Epithelial cell of esophagus (primary cell): ENCODE measurements around the gene PXDC1.

Experiments
- DNase-seq: peaks from one replicate; pipeline ENCODE4 v3.0.0; 2010; ENCODE audit warnings: low read depth
- H3K4me3 ChIP-seq: 2 replicates; pipeline ENCODE4 v1.5.1; 2011; ENCODE audit warnings: mild to moderate bottlenecking, low read length, control low read depth
- TF ChIP-seq, protein P1 (sequence below): IDR thresholded peaks from 2 replicates; pipeline ENCODE4 v1.5.1; 2011; ENCODE audit warnings: low read depth, mild to moderate bottlenecking, low read length, control low read depth, inconsistent platforms; ENCODE audit not compliant: insufficient read depth; ENCODE audit errors: missing control alignments

Gene PXDC1

DNA sequence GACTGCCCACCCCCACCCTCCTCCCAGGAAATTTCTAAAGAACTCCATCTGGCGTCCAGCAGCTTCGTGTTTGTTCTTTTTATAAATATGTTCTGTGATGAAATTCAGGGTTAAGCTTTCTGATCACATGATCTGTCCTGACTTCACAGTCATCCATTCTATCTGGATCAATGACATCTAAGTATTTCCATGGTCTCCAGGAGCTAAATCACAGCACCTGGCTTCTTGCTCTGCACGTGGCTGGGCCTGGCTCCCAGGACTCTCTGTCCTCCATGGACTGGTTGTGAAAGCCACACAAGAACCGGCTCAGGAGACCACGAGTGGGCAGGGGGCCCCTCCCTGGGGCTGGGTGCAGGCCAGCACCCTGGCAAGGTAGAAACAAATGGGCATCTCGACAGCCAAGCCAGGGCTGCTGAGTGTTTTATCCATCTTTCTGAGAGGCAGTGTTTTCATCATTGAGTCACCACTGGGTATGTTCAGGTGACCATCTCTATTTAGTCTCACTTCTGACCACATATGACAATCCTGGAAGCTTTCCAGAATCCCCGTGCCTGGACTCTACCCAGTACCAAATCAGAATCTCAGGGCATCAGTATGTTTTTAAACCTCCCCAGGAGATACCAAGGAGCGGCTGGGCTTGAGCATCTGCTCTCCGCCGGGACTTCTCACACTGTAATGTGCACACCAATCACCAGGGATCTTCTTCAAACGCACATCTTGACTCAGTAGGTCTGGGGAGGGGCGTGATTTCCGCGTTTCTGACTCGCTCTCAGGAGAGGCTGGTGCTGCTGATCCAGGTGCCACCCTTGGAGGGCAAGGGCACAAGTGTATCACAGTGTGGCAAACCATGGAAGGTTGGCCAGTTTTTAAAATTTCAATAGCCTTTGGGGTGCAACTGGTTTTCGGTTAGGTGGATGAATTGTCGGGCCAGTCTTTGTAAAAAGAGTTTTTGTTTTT, 31.6 kb upstream of the PXDC1 start:
- TF ChIP-seq, protein P1, sequence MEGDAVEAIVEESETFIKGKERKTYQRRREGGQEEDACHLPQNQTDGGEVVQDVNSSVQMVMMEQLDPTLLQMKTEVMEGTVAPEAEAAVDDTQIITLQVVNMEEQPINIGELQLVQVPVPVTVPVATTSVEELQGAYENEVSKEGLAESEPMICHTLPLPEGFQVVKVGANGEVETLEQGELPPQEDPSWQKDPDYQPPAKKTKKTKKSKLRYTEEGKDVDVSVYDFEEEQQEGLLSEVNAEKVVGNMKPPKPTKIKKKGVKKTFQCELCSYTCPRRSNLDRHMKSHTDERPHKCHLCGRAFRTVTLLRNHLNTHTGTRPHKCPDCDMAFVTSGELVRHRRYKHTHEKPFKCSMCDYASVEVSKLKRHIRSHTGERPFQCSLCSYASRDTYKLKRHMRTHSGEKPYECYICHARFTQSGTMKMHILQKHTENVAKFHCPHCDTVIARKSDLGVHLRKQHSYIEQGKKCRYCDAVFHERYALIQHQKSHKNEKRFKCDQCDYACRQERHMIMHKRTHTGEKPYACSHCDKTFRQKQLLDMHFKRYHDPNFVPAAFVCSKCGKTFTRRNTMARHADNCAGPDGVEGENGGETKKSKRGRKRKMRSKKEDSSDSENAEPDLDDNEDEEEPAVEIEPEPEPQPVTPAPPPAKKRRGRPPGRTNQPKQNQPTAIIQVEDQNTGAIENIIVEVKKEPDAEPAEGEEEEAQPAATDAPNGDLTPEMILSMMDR, result no peak

GRCh38 chr6:3781504-3781903, 30.0 kb upstream of the PXDC1 start:
- DNase-seq, result no peak
- no peak overlapping the region for H3K4me3 ChIP-seq
- TF ChIP-seq, protein P1, result no peak

More for the DNA sequence above, 31.6 kb upstream of the PXDC1 start:
- no peak overlapping the region for H3K4me3 ChIP-seq
- DNase-seq, result no peak

- no peak for DNase-seq
- no peak overlapping the region for H3K4me3 ChIP-seq
- TF ChIP-seq, protein P1, result no peak
These were observed 28.0 kb upstream of the PXDC1 start for GRCh38 chr6:3779574-3779849.

DNA sequence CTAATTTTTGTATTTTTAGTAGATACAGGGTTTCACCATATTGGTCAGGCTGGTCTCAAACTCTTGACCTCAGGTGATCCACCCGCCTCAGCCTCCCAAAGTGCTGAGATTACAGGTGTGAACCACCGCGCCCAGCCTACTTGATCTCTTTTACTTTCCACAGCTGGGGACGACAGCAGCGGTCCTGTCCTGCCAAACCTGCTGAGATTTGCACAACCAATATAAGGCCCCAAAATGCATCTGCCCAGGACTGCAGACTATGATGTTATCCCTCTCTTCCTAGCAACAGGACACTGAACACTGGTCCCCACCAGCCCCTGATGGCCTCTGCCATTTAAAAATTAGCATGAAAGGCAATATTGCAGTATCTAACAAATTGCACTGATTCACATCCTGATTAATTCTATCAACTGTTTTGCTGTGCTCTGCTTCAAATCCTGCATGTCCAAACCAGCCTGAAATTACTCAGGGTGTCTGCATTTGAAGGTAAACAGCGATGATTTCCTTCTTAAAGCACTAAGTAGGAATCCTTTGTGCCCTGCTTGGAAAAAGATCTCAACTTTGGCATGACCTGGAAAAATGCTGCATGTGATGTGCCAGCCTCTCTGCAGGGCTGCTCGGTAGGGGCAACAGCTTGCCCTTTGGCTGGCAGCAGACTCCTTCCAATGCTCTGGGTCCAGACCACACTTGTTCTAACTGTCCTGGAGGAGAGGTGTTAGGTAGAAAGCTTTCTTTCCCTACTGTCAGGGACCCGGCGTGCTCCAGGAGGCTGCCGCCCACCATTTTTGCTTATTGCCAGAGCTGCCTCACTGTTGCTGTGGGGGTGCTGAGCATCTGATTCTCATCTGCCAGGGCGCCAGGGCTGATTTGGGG, 27.4 kb upstream of the PXDC1 start:
- TF ChIP-seq, protein P1, result no peak
- DNase-seq, result peak; percentile 93
- no peak overlapping the region for H3K4me3 ChIP-seq

DNA sequence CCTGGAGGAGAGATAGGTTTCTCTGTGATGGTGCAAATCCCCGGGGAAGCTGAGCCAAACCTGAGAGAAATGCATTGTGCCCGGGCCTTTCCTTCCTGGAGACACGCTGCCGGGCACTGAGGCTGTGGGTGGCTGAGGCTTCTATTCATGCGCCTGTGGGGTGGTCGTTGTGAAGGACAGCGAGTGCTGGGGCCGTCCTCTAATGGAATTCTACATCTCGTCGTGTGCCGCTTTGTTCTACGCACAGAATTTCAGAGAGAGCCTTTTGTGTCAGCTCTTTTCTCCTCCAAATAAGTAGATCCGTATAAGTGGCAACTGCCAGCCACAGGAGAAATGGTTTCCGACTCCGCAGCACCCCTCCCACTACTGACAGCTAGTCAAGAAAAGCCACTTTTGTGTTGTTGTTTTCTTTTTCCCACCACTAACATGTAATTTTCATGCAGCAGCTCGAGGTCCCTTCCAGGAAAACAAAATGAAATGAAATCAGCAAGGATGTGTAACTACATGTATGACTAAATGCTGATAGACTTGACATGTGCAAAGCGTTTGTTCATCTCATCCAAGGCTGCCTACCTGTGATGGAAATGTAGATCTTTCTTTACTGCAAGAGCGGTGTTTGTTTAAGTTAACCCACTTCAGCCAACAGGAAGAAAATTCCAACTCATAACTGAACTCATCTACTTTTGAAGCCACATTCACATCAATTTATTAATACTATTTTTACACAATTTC, 26.4 kb upstream of the PXDC1 start:
- TF ChIP-seq, protein P1, result no peak
- DNase-seq, result peak; percentile 71

DNA sequence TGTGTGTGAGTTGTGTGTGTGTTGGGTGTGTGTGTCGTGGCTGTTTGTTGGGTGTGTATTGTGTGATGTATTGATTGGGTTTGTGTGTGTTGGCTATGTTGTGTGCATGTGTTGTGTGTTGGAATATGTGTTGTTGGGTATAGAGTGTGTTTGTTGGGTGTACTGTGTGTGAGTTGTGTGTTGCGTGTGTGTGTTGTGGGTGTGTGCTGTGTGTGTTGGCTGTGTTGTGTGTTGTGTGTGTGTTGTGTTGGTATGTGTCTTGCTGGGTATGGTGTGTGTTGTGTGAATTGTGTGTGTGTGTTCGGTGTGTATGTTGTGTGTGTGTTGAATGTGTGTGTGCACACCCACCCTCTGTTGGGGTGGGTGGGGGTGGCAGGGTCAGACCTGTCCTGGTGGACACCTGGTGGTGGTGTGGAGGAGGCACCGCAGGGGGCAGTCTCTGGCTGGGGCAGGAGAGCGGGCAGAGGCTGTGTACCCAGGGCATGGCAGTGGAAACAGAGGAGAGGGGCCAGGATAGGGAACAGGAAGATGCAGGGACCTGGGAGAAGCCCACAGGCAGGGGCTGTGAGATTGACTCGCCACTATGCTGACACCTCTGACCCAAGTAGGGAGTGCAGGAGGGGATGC, 25.5 kb upstream of the PXDC1 start:
- no peak for DNase-seq
- TF ChIP-seq, protein P1, result peak; percentile 19

More for the DNA sequence above, 26.4 kb upstream of the PXDC1 start:
- H3K4me3 ChIP-seq, result no peak overlapping the region

More for the DNA sequence above, 25.5 kb upstream of the PXDC1 start:
- no peak overlapping the region for H3K4me3 ChIP-seq
